Measurements from ENCODE around the gene TTLL13. TPM values are rescaled to one million over a fixed set of nuclear protein-coding genes. Genes with fewer than 3 reads are reported as not detected.
A peak's percentile ranks its signal among the peaks of the same experiment; 100 is the strongest.

Gene TTLL13
- total and polyA plus RNA-seq, 2 donors (not counting 1 experiment from before 2014, with no cell fraction given) = 0.33 to 0.42 TPM

- Histone ChIP-seq H3K27me3 (replicated peaks in 1 of 4; ENCODE audit: control extremely low read depth in 1 of 4, control insufficient read depth in 3 of 4, insufficient read depth in 4 of 4, low read length in 3 of 4) (no peaks in the 10 kb centered on the region), H3K36me3 (replicated peaks in 1 of 2; ENCODE audit: control extremely low read depth in 1 of 2, control insufficient read depth in 1 of 2, extremely low read depth in 1 of 2, insufficient read depth in 2 of 2, low read length in 1 of 2) (peaks cover 3 to 73% of the 10 kb centered on the region in 2 experiments), H3K4me1 (ENCODE audit: control insufficient read depth in 2 of 2, insufficient read depth in 2 of 2, low read length in 2 of 2) (peaks cover 59 to 68% of the 10 kb centered on the region in 2 donors), H3K4me2 (replicated peaks; ENCODE audit: low read depth, low read length, poor library complexity, severe bottlenecking) (peak overlapping the region; percentile 52), H3K4me3 (ENCODE audit: control extremely low read depth in 1 of 5, extremely low read depth in 1 of 5, insufficient read depth in 1 of 5, low read depth in 2 of 5, low read length in 4 of 5) (no peak overlapping the region), H2AFZ (ENCODE audit: insufficient read depth, low read depth, low read length, poor library complexity, severe bottlenecking) (no peak overlapping the region), H4K20me1 (ENCODE audit: control insufficient read depth, insufficient read depth, low read length, poor library complexity, severe bottlenecking) (peaks cover 40% of the 10 kb centered on the region), H3K27ac (ENCODE audit: low read length in 2 of 2) (peak overlapping the region; percentile 37 to 86), H3K9ac (ENCODE audit: low read length) (no peak overlapping the region), H3K79me2 (ENCODE audit: control insufficient read depth, insufficient read depth, low read length) (peaks cover 90% of the 10 kb centered on the region), H3K9me3 (ENCODE audit: control extremely low read depth in 1 of 3, control insufficient read depth in 2 of 3, insufficient read depth in 1 of 3, low read length in 2 of 3) (peaks cover 0 to 4% (median 0%) of the 10 kb centered on the region in 3 donors)
- POLR2A ChIA-PET = interaction anchor here (1.2 to 9.0 kb wide), 4 partner anchors 14 to 63 kb away, joined by 5 to 163 read pairs (median 22); no protein-coding TSS in a partner anchor
- peak; percentile 79 for DNase-seq
- 80% methylated on average over 13 of the region's 17 CpGs for WGBS (ENCODE audit: insufficient coverage)
- ATAC-seq (ENCODE audit: low read depth) = peak; percentile 52
- Mint-ChIP-seq H3K27ac (peak overlapping the region; percentile 94), H3K9me3 (ENCODE audit: insufficient read depth) (no peaks in the 10 kb centered on the region), H3K27me3 (no peaks in the 10 kb centered on the region), H3K4me1 (peaks cover 66% of the 10 kb centered on the region), H3K4me3 (peak overlapping the region; percentile 57)
- intact Hi-C loops (cut with micrococcal nuclease) = loop anchor here (1.0 to 10.0 kb wide), 5 partner anchors 12 to 445 kb away; partner anchors contain the start of gene AP3S2
- TF ChIP-seq EZH2 (IDR thresholded peaks at IDR 0.05; ENCODE audit: borderline replicate concordance, insufficient read depth, low read depth, low read length, poor library complexity, severe bottlenecking) (no peak), CTCF (IDR thresholded peaks at IDR 0.05) (peak; percentile 88)
- CTCF ChIA-PET = interaction anchor here (0.8 to 12.6 kb wide), 9 partner anchors 12 to 77 kb away, joined by 3 to 274 read pairs (median 13); partner anchors contain the start of genes CIB1, GDPGP1 and SEMA4B
Measured at GRCh38 chr15:90219421-90220141, 29.8 kb upstream of the TTLL13 start.
